Body of pancreas (tissue), 4 donors: Measurements from ENCODE around the gene CES5A. TPM values are rescaled to one million over a fixed set of nuclear protein-coding genes. Genes with fewer than 3 reads are reported as not detected.

Source experiments
- ATAC-seq: fragments of 150-250 bp; one replicate; pipeline ENCODE4 v1.9.1; 2016
- DNase-seq, 4 donors: peaks; one replicate each; pipeline ENCODE4 v3.0.0-alpha.2; 2019
- H3K27ac ChIP-seq, 4 donors: fragments of 200-600 bp; sonication (generic); 1 replicate in 3 of 4; 2 replicates in 1 of 4; pipeline versions ENCODE4 v1.5.1 to v1.6.1; 2016 to 2019; ENCODE audit warnings: mild to moderate bottlenecking in 1 of 4, mixed read lengths in 1 of 4, moderate library complexity in 1 of 4
- H3K27me3 ChIP-seq, 2 donors: fragments of 200-600 bp; sonication (generic); one replicate each; pipeline ENCODE4 v1.6.0; 2016; ENCODE audit warnings: mild to moderate bottlenecking in 1 of 2
- H3K36me3 ChIP-seq, 2 donors: fragments of 200-600 bp; sonication (generic); replicated peaks in 1 of 2; 2 replicates each; pipeline ENCODE4 v1.5.1; 2016; ENCODE audit warnings: low read depth in 2 of 2; ENCODE audit not compliant: insufficient read depth in 1 of 2
- H3K4me1 ChIP-seq: fragments of 200-600 bp; sonication (generic); one replicate; pipeline ENCODE4 v1.6.0; 2016
- H3K4me3 ChIP-seq, 2 donors: fragments of 200-600 bp; sonication (generic); 1 replicate in 1 of 2; 2 replicates in 1 of 2; pipeline ENCODE4 v1.5.1; 2016 to 2019
- H3K9me3 ChIP-seq, 3 donors: fragments of 200-600 bp; sonication (generic); 1 replicate in 2 of 3; 2 replicates in 1 of 3; pipeline ENCODE4 v1.5.1; 2016
- POLR2A ChIP-seq, 3 donors: fragments of 450-650 bp; IDR thresholded peaks; one replicate each; pipeline ENCODE4 v1.6.1; 2016; ENCODE audit warnings: antibody characterized with exemption in 3 of 3, mild to moderate bottlenecking in 2 of 3
- WGBS, 2 donors: methylation state at CpG; one replicate each; pipeline ENCODE4 v1.1.5; 2017; 5-methylcytosine and 5-hydroxymethylcytosine counted together
- intact Hi-C: fragments of 100-400 bp; cut with DNase I; formaldehyde crosslinking; loops from one replicate; pipeline ENCODE4 v1.15.1; 2023
- total RNA-seq, 2 donors: library from RNA; depleted of rRNA; stranded (reverse); fragments of >200 nt; gene quantifications; one replicate each; pipeline ENCODE4 v1.1.0, GENCODE V29; 2016
- TF ChIP-seq, protein P1 (sequence below), 7 experiments: fragments of 450-650 bp in 4 of 7; fragments of 200-600 bp in 3 of 7; sonication (generic) in 3 of 7; IDR thresholded peaks; one replicate each; pipeline ENCODE4 v1.5.1; 2016 to 2019; ENCODE audit warnings: antibody characterized with exemption in 7 of 7

The CES5A gene
- total RNA-seq, 2 donors from 2014 or later = not detected

GRCh38 chr16:55828680-55829079, 46.5 kb downstream of the CES5A start:
- intact Hi-C loops = no loop called here
- WGBS, 2 donors = 69 to 71% methylated on average over 10 of the region's 10 CpGs
- DNase-seq (no peak), ATAC-seq (no peak)
- Histone ChIP-seq H3K4me1 (peaks cover 3% of the 10 kb centered on the region), H3K36me3 (no peaks in the 10 kb centered on the region), H3K27me3 (no peaks in the 10 kb centered on the region), H3K9me3 (no peaks in the 10 kb centered on the region), H3K27ac (no peak overlapping the region), H3K4me3 (no peak overlapping the region)
- no peak for TF ChIP-seq POLR2A (IDR thresholded peaks at IDR 0.05)
- TF ChIP-seq, protein P1, sequence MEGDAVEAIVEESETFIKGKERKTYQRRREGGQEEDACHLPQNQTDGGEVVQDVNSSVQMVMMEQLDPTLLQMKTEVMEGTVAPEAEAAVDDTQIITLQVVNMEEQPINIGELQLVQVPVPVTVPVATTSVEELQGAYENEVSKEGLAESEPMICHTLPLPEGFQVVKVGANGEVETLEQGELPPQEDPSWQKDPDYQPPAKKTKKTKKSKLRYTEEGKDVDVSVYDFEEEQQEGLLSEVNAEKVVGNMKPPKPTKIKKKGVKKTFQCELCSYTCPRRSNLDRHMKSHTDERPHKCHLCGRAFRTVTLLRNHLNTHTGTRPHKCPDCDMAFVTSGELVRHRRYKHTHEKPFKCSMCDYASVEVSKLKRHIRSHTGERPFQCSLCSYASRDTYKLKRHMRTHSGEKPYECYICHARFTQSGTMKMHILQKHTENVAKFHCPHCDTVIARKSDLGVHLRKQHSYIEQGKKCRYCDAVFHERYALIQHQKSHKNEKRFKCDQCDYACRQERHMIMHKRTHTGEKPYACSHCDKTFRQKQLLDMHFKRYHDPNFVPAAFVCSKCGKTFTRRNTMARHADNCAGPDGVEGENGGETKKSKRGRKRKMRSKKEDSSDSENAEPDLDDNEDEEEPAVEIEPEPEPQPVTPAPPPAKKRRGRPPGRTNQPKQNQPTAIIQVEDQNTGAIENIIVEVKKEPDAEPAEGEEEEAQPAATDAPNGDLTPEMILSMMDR (IDR thresholded peaks at IDR 0.05) = no peak

DNA sequence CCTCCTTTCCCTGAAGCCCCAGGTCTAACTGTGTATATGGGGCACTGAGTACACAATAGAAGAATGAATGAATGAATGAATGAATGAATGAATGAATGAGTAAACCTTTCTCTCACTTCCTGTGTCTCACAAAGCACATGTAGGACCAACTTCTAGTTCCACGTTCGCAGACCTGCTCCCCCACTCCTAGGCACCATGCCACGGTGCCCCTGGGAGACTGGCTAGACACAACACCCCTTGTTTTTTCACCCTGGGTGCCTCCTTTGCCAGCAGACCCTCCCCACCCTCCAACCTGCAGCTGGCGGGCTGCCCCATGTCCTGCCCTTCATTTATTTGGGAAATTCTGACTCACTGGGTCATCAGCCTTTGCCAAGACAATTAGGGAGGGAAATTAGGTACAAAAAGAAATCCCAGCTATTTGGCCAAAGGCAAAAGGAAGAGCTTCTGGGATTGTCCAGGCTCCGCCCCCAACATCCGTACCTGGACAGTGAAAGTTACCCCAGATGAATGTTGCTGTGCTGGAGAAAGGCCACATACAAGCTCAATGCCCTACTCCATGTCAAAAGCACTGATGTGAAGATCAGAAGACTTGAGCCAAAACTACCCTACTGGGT, 50.0 kb downstream of the CES5A start:
- TF ChIP-seq, protein P1 (IDR thresholded peaks at IDR 0.05) = no peak
- TF ChIP-seq POLR2A (IDR thresholded peaks at IDR 0.05) = no peak
- no peak overlapping the region for H3K4me3 ChIP-seq
- ATAC-seq (no peak), DNase-seq (no peak)
- no peak overlapping the region for H3K27ac ChIP-seq
- H3K27me3 ChIP-seq = no peaks in the 10 kb centered on the region
- no peaks in the 10 kb centered on the region for H3K9me3 ChIP-seq
- no peaks in the 10 kb centered on the region for H3K4me1 ChIP-seq
- H3K36me3 ChIP-seq = no peaks in the 10 kb centered on the region
- intact Hi-C loops = no loop called here
- 65 to 72% methylated on average over 6 of the region's 6 CpGs for WGBS, 2 donors

GRCh38 chr16:55824473-55825000, 50.6 kb downstream of the CES5A start:
- Histone ChIP-seq H3K36me3 (no peaks in the 10 kb centered on the region), H3K9me3 (no peaks in the 10 kb centered on the region), H3K4me3 (no peak overlapping the region), H3K4me1 (no peaks in the 10 kb centered on the region), H3K27ac (no peak overlapping the region), H3K27me3 (no peaks in the 10 kb centered on the region)
- DNase-seq (no peak), ATAC-seq (no peak)
- intact Hi-C loops = no loop called here
- no peak for TF ChIP-seq POLR2A (IDR thresholded peaks at IDR 0.05)
- TF ChIP-seq, protein P1 (IDR thresholded peaks at IDR 0.05) = no peak
- 75 to 78% methylated on average over 4 of the region's 4 CpGs for WGBS, 2 donors

DNA sequence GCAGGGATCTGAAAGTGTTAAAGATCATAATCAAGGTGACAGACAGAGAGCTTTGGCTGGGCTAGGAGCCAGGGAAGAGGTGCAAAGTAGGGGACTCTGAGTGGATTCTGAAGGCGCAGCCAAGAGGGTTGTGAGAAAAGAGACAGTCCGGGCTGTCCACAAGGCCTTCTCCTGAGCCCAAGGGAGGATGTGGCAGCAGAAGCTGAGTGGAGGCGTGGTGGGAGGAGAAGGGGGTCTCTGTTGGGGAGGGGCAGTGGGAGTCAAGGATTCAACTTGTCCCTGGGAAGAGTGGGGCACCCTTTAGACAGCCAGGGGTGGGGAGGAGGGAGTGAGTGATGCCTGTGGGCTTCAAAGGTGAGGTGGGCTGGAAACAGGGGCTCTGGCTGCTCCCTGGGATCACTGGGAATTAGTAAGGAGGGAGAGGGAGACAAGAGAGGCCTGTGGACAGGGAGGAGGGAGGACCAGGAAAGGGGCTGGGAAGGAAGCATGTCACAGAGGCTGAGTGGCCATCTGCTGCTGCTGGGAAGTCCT, 52.8 kb downstream of the CES5A start:
- Histone ChIP-seq H3K27ac (no peak overlapping the region), H3K27me3 (no peaks in the 10 kb centered on the region), H3K36me3 (no peaks in the 10 kb centered on the region), H3K4me1 (no peaks in the 10 kb centered on the region), H3K9me3 (no peaks in the 10 kb centered on the region), H3K4me3 (no peak overlapping the region)
- TF ChIP-seq POLR2A (IDR thresholded peaks at IDR 0.05) = no peak
- WGBS, 2 donors = 66% methylated on average over 3 of the region's 3 CpGs
- ATAC-seq (no peak), DNase-seq (no peak)
- intact Hi-C loops = no loop called here

DNA sequence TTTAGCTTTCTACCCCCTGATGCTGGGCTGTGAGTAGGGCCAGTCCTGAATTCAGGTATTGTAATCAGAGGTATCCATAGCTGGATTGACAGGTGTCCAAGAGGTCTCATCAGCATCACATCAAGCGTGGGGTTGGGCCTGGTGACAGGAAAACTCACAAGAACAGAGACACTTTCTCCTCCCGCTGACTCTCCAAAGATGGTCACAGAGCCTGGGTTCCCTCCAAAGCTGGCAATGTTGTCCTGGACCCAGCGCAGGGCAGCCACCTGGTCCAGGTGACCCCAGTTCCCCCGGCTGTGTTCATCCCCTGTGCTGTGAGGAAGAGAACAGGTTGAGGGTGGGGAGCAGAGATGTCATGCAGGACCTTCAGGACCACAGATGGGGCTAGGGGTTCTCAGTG, 54.0 kb downstream of the CES5A start:
- Histone ChIP-seq H3K4me3 (no peak overlapping the region), H3K4me1 (no peaks in the 10 kb centered on the region), H3K27me3 (no peaks in the 10 kb centered on the region), H3K9me3 (no peaks in the 10 kb centered on the region), H3K27ac (no peak overlapping the region), H3K36me3 (no peaks in the 10 kb centered on the region)
- ATAC-seq (no peak), DNase-seq (no peak)
- 64 to 73% methylated on average over 2 to 4 of the region's 4 CpGs for WGBS, 2 donors
- intact Hi-C loops = no loop called here
- TF ChIP-seq, protein P1 (IDR thresholded peaks at IDR 0.05) = no peak
- no peak for TF ChIP-seq POLR2A (IDR thresholded peaks at IDR 0.05)
